Dermis microvascular lymphatic vessel endothelial cell (primary cell): Measurements from ENCODE around the gene CD74. TPM values are rescaled to one million over a fixed set of nuclear protein-coding genes. Genes with fewer than 3 reads are reported as not detected.
A peak's percentile ranks its signal among the peaks of the same experiment; 100 is the strongest.
"Not testable (repeated sequence)": the region's sequence is repeated elsewhere in the genome, so short reads cannot be mapped to it uniquely, and the experiment has no call there.

Source experiments
- DNase-seq, 2 donors: peaks; one replicate each; pipeline versions ENCODE4 v3.0.0 to v3.0.0-alpha.2; 2010; ENCODE audit warnings: low read depth in 2 of 2
- total RNA-seq: library from RNA; depleted of rRNA; stranded (reverse); fragments of >200 nt; gene quantifications from 2 replicates; pipeline ENCODE4 v1.2.1, GENCODE V29; 2014

The CD74 gene
- total RNA-seq, 1 donor from 2014 or later: 1.2 TPM

GRCh38 chr5:150441813-150442698 lies 29.3 kb upstream of the CD74 start:
- peak; percentile 26 to 64 for DNase-seq

- DNase-seq: no peak
Measured at GRCh38 chr5:150440948-150441812, 28.5 kb upstream of the CD74 start.

- DNase-seq: peak in 1 of 2 donors; percentile 30
Measured at GRCh38 chr5:150438873-150439546, 26.3 kb upstream of the CD74 start.

- DNase-seq: peak; percentile 65 to 86
Measured at GRCh38 chr5:150436141-150436680, 23.5 kb upstream of the CD74 start.

GRCh38 chr5:150434464-150434863 lies 21.8 kb upstream of the CD74 start:
- DNase-seq: no peak

GRCh38 chr5:150431574-150431973 lies 18.9 kb upstream of the CD74 start:
- no peak for DNase-seq

- DNase-seq: no peak
Measured at GRCh38 chr5:150431048-150431447, 18.3 kb upstream of the CD74 start.

GRCh38 chr5:150429410-150429873 lies 16.7 kb upstream of the CD74 start:
- DNase-seq: no peak

- DNase-seq: no peak
Measured at GRCh38 chr5:150428978-150429377, 16.3 kb upstream of the CD74 start.

- peak; percentile 33 to 60 for DNase-seq
Measured at GRCh38 chr5:150428106-150428876, 15.6 kb upstream of the CD74 start.

- not testable (repeated sequence) for DNase-seq
Measured at GRCh38 chr5:150426165-150426564, 13.5 kb upstream of the CD74 start.

- DNase-seq: no peak
Measured at GRCh38 chr5:150422758-150423157, 10.0 kb upstream of the CD74 start.

- no peak for DNase-seq
Measured at GRCh38 chr5:150422075-150422474, 9.4 kb upstream of the CD74 start.

- DNase-seq: no peak
Measured at GRCh38 chr5:150419630-150420270, 7.0 kb upstream of the CD74 start.

GRCh38 chr5:150413902-150414790 lies 1.4 kb upstream of the CD74 start:
- DNase-seq: not testable (repeated sequence)

GRCh38 chr5:150413176-150413901 lies 629 bp upstream of the CD74 start:
- DNase-seq: no peak

- no peak for DNase-seq
Measured at GRCh38 chr5:150411245-150411979, 1.3 kb downstream of the CD74 start.
